NCI-H460 (cell line): Measurements from ENCODE around the gene CALHM3. TPM values are rescaled to one million over a fixed set of nuclear protein-coding genes. Genes with fewer than 3 reads are reported as not detected.
A peak's percentile ranks its signal among the peaks of the same experiment; 100 is the strongest.

ENCODE experiments used
- DNase-seq: peaks from one replicate; pipeline ENCODE4 v3.0.0-alpha.2; 2016; ENCODE audit warnings: low read depth; ENCODE audit errors: extremely low read depth
- total RNA-seq: library from RNA; depleted of rRNA; stranded (reverse); fragments of >200 nt; shearing (Covaris generic); gene quantifications from 2 replicates; pipeline ENCODE4 v1.2.3, GENCODE V29; 2014

The CALHM3 gene
- total RNA-seq, 1 experiment from 2014 or later, result not detected

- peak; percentile 28 for DNase-seq
Observed at GRCh38 chr10:103451831-103452505, 27.1 kb downstream of the CALHM3 start, which contains the start of gene CALHM2. Gene CALHM2 (minus strand): TSS chr10:103452370. CDS start chr10:103449941, 2,429 bp downstream.

GRCh38 chr10:103451091-103451813 lies 27.8 kb downstream of the CALHM3 start:
- DNase-seq, result peak; percentile 58

- DNase-seq, result no peak
Observed at GRCh38 chr10:103450201-103450695, 28.8 kb downstream of the CALHM3 start.

GRCh38 chr10:103449208-103450144 lies 29.6 kb downstream of the CALHM3 start:
- DNase-seq, result no peak

- DNase-seq, result peak; percentile 18
Observed at GRCh38 chr10:103448746-103449145, 30.3 kb downstream of the CALHM3 start.

GRCh38 chr10:103447187-103447586 lies 31.9 kb downstream of the CALHM3 start:
- no peak for DNase-seq

- DNase-seq, result no peak
Observed at GRCh38 chr10:103445767-103446567, 33.1 kb downstream of the CALHM3 start.

- DNase-seq, result no peak
Observed at GRCh38 chr10:103445366-103445765, 33.7 kb downstream of the CALHM3 start.

- no peak for DNase-seq
Observed at GRCh38 chr10:103444478-103444877, 34.6 kb downstream of the CALHM3 start.

- no peak for DNase-seq
Observed at GRCh38 chr10:103443475-103444185, 35.4 kb downstream of the CALHM3 start.

- no peak for DNase-seq
Observed at GRCh38 chr10:103442031-103442461, 37.0 kb downstream of the CALHM3 start.

GRCh38 chr10:103441611-103442010 lies 37.4 kb downstream of the CALHM3 start:
- DNase-seq, result no peak

- no peak for DNase-seq
Observed at GRCh38 chr10:103441206-103441605, 37.8 kb downstream of the CALHM3 start.

GRCh38 chr10:103440416-103440815 lies 38.6 kb downstream of the CALHM3 start:
- no peak for DNase-seq

GRCh38 chr10:103439776-103440175 lies 39.3 kb downstream of the CALHM3 start:
- no peak for DNase-seq

- DNase-seq, result no peak
Observed at GRCh38 chr10:103433858-103434257, 45.2 kb downstream of the CALHM3 start.

- DNase-seq, result no peak
Observed at GRCh38 chr10:103431902-103432301, 47.1 kb downstream of the CALHM3 start.

- DNase-seq, result no peak
Observed at GRCh38 chr10:103429647-103430046, 49.4 kb downstream of the CALHM3 start.

GRCh38 chr10:103428989-103429643 lies 49.9 kb downstream of the CALHM3 start:
- DNase-seq, result no peak
